Measurements from ENCODE around the gene TNFRSF12A.
A peak's percentile ranks its signal among the peaks of the same experiment; 100 is the strongest.

TNFRSF12A gene

GRCh38 chr16:3057181-3058138 lies 37.3 kb downstream of the TNFRSF12A start:
- Histone ChIP-seq H3K4me1 (ENCODE audit: control insufficient read depth, insufficient read depth, low read length) (peaks cover 6% of the 10 kb centered on the region), H3K9me3 (ENCODE audit: control insufficient read depth, low read length) (no peaks in the 10 kb centered on the region), H3K4me3 (ENCODE audit: insufficient read depth, low read depth, low read length) (peak overlapping the region; percentile 76), H3K27me3 (ENCODE audit: control insufficient read depth, insufficient read depth, low read length, poor library complexity, severe bottlenecking) (peaks cover 22% of the 10 kb centered on the region), H3K36me3 (ENCODE audit: control insufficient read depth, insufficient read depth, low read length) (no peaks in the 10 kb centered on the region), H3K27ac (ENCODE audit: insufficient read depth, low read depth, low read length, poor library complexity, severe bottlenecking) (no peak overlapping the region)
- WGBS, 2 experiments = 91 to 93% methylated on average over 22 of the region's 22 CpGs

GRCh38 chr16:3058139-3059030 lies 38.2 kb downstream of the TNFRSF12A start:
- 12 to 13% methylated on average over 77 of the region's 77 CpGs for WGBS, 2 experiments

GRCh38 chr16:3059041-3059722 lies 39.0 kb downstream of the TNFRSF12A start:
- Histone ChIP-seq H3K9me3 (ENCODE audit: control insufficient read depth, low read length) (no peaks in the 10 kb centered on the region), H3K36me3 (ENCODE audit: control insufficient read depth, insufficient read depth, low read length) (no peaks in the 10 kb centered on the region), H3K4me3 (ENCODE audit: insufficient read depth, low read depth, low read length) (peak overlapping the region; percentile 76), H3K27ac (ENCODE audit: insufficient read depth, low read depth, low read length, poor library complexity, severe bottlenecking) (no peak overlapping the region), H3K4me1 (ENCODE audit: control insufficient read depth, insufficient read depth, low read length) (peaks cover 6% of the 10 kb centered on the region), H3K27me3 (ENCODE audit: control insufficient read depth, insufficient read depth, low read length, poor library complexity, severe bottlenecking) (peaks cover 22% of the 10 kb centered on the region)
- WGBS, 2 experiments = 1% methylated on average over 67 of the region's 67 CpGs

More at GRCh38 chr16:3058139-3059030, 38.2 kb downstream of the TNFRSF12A start:
- Histone ChIP-seq H3K36me3 (ENCODE audit: control insufficient read depth, insufficient read depth, low read length) (no peaks in the 10 kb centered on the region), H3K27ac (ENCODE audit: insufficient read depth, low read depth, low read length, poor library complexity, severe bottlenecking) (no peak overlapping the region), H3K4me1 (ENCODE audit: control insufficient read depth, insufficient read depth, low read length) (peaks cover 6% of the 10 kb centered on the region), H3K4me3 (ENCODE audit: insufficient read depth, low read depth, low read length) (peak overlapping the region; percentile 76), H3K27me3 (ENCODE audit: control insufficient read depth, insufficient read depth, low read length, poor library complexity, severe bottlenecking) (peaks cover 22% of the 10 kb centered on the region), H3K9me3 (ENCODE audit: control insufficient read depth, low read length) (no peaks in the 10 kb centered on the region)

GRCh38 chr16:3059723-3060242 lies 39.6 kb downstream of the TNFRSF12A start:
- Histone ChIP-seq H3K9me3 (ENCODE audit: control insufficient read depth, low read length) (no peaks in the 10 kb centered on the region), H3K27me3 (ENCODE audit: control insufficient read depth, insufficient read depth, low read length, poor library complexity, severe bottlenecking) (peaks cover 22% of the 10 kb centered on the region), H3K4me3 (ENCODE audit: insufficient read depth, low read depth, low read length) (peak overlapping the region; percentile 76), H3K27ac (ENCODE audit: insufficient read depth, low read depth, low read length, poor library complexity, severe bottlenecking) (no peak overlapping the region), H3K36me3 (ENCODE audit: control insufficient read depth, insufficient read depth, low read length) (no peaks in the 10 kb centered on the region), H3K4me1 (ENCODE audit: control insufficient read depth, insufficient read depth, low read length) (peaks cover 6% of the 10 kb centered on the region)
- WGBS, 2 experiments = 65 to 72% methylated on average over 9 of the region's 9 CpGs

- H3K4me3 ChIP-seq (ENCODE audit: insufficient read depth, low read depth, low read length) = no peak overlapping the region
- no peak overlapping the region for H3K27ac ChIP-seq (ENCODE audit: insufficient read depth, low read depth, low read length, poor library complexity, severe bottlenecking)
- H3K9me3 ChIP-seq (ENCODE audit: control insufficient read depth, low read length) = no peaks in the 10 kb centered on the region
- H3K4me1 ChIP-seq (ENCODE audit: control insufficient read depth, insufficient read depth, low read length) = peaks cover 6% of the 10 kb centered on the region
- no peaks in the 10 kb centered on the region for H3K36me3 ChIP-seq (ENCODE audit: control insufficient read depth, insufficient read depth, low read length)
- H3K27me3 ChIP-seq (ENCODE audit: control insufficient read depth, insufficient read depth, low read length, poor library complexity, severe bottlenecking) = peaks cover 22% of the 10 kb centered on the region
- WGBS, 2 experiments = 85 to 87% methylated on average over 13 to 14 of the region's 14 CpGs
These were observed 40.4 kb downstream of the TNFRSF12A start for GRCh38 chr16:3060339-3061127.

- Histone ChIP-seq H3K27ac (ENCODE audit: insufficient read depth, low read depth, low read length, poor library complexity, severe bottlenecking) (no peak overlapping the region), H3K9me3 (ENCODE audit: control insufficient read depth, low read length) (no peaks in the 10 kb centered on the region), H3K4me3 (ENCODE audit: insufficient read depth, low read depth, low read length) (no peak overlapping the region), H3K27me3 (ENCODE audit: control insufficient read depth, insufficient read depth, low read length, poor library complexity, severe bottlenecking) (peaks cover 20% of the 10 kb centered on the region), H3K36me3 (ENCODE audit: control insufficient read depth, insufficient read depth, low read length) (no peaks in the 10 kb centered on the region), H3K4me1 (ENCODE audit: control insufficient read depth, insufficient read depth, low read length) (peaks cover 6% of the 10 kb centered on the region)
- 88 to 91% methylated on average over 6 of the region's 6 CpGs for WGBS, 2 experiments
These were observed 42.4 kb downstream of the TNFRSF12A start for GRCh38 chr16:3062553-3062952.

- H3K27me3 ChIP-seq (ENCODE audit: control insufficient read depth, insufficient read depth, low read length, poor library complexity, severe bottlenecking) = peaks cover 8% of the 10 kb centered on the region
- H3K9me3 ChIP-seq (ENCODE audit: control insufficient read depth, low read length) = no peaks in the 10 kb centered on the region
- H3K4me3 ChIP-seq (ENCODE audit: insufficient read depth, low read depth, low read length) = no peak overlapping the region
- WGBS, 2 experiments = 88 to 91% methylated on average over 8 of the region's 8 CpGs
- H3K27ac ChIP-seq (ENCODE audit: insufficient read depth, low read depth, low read length, poor library complexity, severe bottlenecking) = no peak overlapping the region
- H3K36me3 ChIP-seq (ENCODE audit: control insufficient read depth, insufficient read depth, low read length) = no peaks in the 10 kb centered on the region
- peaks cover 6% of the 10 kb centered on the region for H3K4me1 ChIP-seq (ENCODE audit: control insufficient read depth, insufficient read depth, low read length)
These were observed 43.6 kb downstream of the TNFRSF12A start for GRCh38 chr16:3063625-3064386.

- Histone ChIP-seq H3K27me3 (ENCODE audit: control insufficient read depth, insufficient read depth, low read length, poor library complexity, severe bottlenecking) (peaks cover 6% of the 10 kb centered on the region), H3K36me3 (ENCODE audit: control insufficient read depth, insufficient read depth, low read length) (no peaks in the 10 kb centered on the region), H3K9me3 (ENCODE audit: control insufficient read depth, low read length) (no peaks in the 10 kb centered on the region), H3K4me3 (ENCODE audit: insufficient read depth, low read depth, low read length) (no peak within 1 kb of the TSS), H3K27ac (ENCODE audit: insufficient read depth, low read depth, low read length, poor library complexity, severe bottlenecking) (no peak within 1 kb of the TSS), H3K4me1 (ENCODE audit: control insufficient read depth, insufficient read depth, low read length) (no peaks in the 10 kb centered on the region)
- WGBS, 2 experiments = 82 to 83% methylated on average over 13 of the region's 13 CpGs
These were observed 45.0 kb downstream of the TNFRSF12A start, which contains the start of gene IL32 for GRCh38 chr16:3065069-3065741. TSS of gene IL32 (plus strand) at chr16:3065640. CDS start at chr16:3065812, 172 bp downstream.

Data from ectodermal cell (in vitro differentiated cells).